ENCODE data around the gene CBLC. TPM values are rescaled to one million over a fixed set of nuclear protein-coding genes. Genes with fewer than 3 reads are reported as not detected.

The CBLC gene
- polyA plus RNA-seq, 1 donor from 2014 or later: not detected

DNA sequence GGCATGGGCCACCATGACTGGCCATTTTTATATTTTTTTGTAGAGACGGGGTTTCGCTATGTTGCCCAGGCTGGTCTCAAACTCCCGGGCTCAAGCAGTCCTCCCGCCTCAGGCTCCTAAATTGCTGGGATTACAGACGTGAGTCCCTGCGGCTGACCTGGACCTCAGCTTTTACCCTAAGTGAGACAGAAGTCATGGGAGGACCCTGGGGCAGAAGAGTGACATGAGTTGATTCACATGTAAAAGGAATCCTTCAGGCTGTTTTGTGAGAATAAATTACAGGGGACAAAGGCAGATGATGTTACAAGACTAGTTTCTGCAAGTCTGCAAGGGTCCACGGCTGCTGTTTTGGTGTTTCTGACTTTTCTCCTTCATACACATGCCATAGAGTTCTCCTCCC, 28.6 kb downstream of the CBLC start:
- Histone ChIP-seq H2AFZ (ENCODE audit: low read depth, low read length) (no peak overlapping the region), H3K27me3 (ENCODE audit: insufficient read depth, low read depth, low read length) (peaks cover 7% of the 10 kb centered on the region), H3K4me3 (ENCODE audit: low read length) (no peak overlapping the region), H3F3A (ENCODE audit: insufficient read depth, low read length, poor library complexity, severe bottlenecking) (no peaks in the 10 kb centered on the region), H3K4me2 (ENCODE audit: low read length) (no peak overlapping the region), H3K9me2 (ENCODE audit: insufficient read depth, low read length) (no peaks in the 10 kb centered on the region), H3K79me2 (replicated peaks; ENCODE audit: insufficient read depth, low read length) (no peaks in the 10 kb centered on the region), H3K36me3 (ENCODE audit: insufficient read depth, low read length) (no peaks in the 10 kb centered on the region), H4K20me1 (ENCODE audit: insufficient read depth) (no peaks in the 10 kb centered on the region), H3K9ac (ENCODE audit: low read length) (no peak overlapping the region), H3K9me3 (ENCODE audit: low read length) (no peaks in the 10 kb centered on the region), H3K27ac (ENCODE audit: low read length) (no peak overlapping the region)
- no peak for TF ChIP-seq POLR2AphosphoS5 (IDR thresholded peaks at IDR 0.05)
- TF ChIP-seq EP300 (conservative IDR thresholded peaks at IDR 0.05; ENCODE audit: poor library complexity, severe bottlenecking): no peak
- no peak for TF ChIP-seq SMC3 (conservative IDR thresholded peaks at IDR 0.05; ENCODE audit: poor library complexity)
- TF ChIP-seq, protein P1, sequence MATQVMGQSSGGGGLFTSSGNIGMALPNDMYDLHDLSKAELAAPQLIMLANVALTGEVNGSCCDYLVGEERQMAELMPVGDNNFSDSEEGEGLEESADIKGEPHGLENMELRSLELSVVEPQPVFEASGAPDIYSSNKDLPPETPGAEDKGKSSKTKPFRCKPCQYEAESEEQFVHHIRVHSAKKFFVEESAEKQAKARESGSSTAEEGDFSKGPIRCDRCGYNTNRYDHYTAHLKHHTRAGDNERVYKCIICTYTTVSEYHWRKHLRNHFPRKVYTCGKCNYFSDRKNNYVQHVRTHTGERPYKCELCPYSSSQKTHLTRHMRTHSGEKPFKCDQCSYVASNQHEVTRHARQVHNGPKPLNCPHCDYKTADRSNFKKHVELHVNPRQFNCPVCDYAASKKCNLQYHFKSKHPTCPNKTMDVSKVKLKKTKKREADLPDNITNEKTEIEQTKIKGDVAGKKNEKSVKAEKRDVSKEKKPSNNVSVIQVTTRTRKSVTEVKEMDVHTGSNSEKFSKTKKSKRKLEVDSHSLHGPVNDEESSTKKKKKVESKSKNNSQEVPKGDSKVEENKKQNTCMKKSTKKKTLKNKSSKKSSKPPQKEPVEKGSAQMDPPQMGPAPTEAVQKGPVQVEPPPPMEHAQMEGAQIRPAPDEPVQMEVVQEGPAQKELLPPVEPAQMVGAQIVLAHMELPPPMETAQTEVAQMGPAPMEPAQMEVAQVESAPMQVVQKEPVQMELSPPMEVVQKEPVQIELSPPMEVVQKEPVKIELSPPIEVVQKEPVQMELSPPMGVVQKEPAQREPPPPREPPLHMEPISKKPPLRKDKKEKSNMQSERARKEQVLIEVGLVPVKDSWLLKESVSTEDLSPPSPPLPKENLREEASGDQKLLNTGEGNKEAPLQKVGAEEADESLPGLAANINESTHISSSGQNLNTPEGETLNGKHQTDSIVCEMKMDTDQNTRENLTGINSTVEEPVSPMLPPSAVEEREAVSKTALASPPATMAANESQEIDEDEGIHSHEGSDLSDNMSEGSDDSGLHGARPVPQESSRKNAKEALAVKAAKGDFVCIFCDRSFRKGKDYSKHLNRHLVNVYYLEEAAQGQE (IDR thresholded peaks at IDR 0.05; ENCODE audit: borderline replicate concordance): no peak
- no peak for TF ChIP-seq RAD21 (conservative IDR thresholded peaks at IDR 0.05)
- no peak for TF ChIP-seq EZH2 (IDR thresholded peaks at IDR 0.05; ENCODE audit: borderline replicate concordance, insufficient read depth, low read length, poor library complexity, severe bottlenecking)
- TF ChIP-seq MXI1 (conservative IDR thresholded peaks at IDR 0.05; ENCODE audit: poor library complexity, severe bottlenecking): no peak
- no peak for TF ChIP-seq CTCF (IDR thresholded peaks at IDR 0.05; ENCODE audit: poor library complexity, severe bottlenecking)
- TF ChIP-seq TAF1 (IDR thresholded peaks at IDR 0.05; ENCODE audit: low read depth): no peak

- Histone ChIP-seq H3K9me2 (ENCODE audit: insufficient read depth, low read length) (no peaks in the 10 kb centered on the region), H3F3A (ENCODE audit: insufficient read depth, low read length, poor library complexity, severe bottlenecking) (no peaks in the 10 kb centered on the region), H3K9me3 (ENCODE audit: low read length) (no peaks in the 10 kb centered on the region), H3K79me2 (replicated peaks; ENCODE audit: insufficient read depth, low read length) (no peaks in the 10 kb centered on the region), H3K27me3 (ENCODE audit: insufficient read depth, low read depth, low read length) (peaks cover 7% of the 10 kb centered on the region), H3K36me3 (ENCODE audit: insufficient read depth, low read length) (no peaks in the 10 kb centered on the region), H3K4me3 (ENCODE audit: low read length) (no peak overlapping the region), H3K27ac (ENCODE audit: low read length) (no peak overlapping the region), H3K4me2 (ENCODE audit: low read length) (no peak overlapping the region), H4K20me1 (ENCODE audit: insufficient read depth) (no peaks in the 10 kb centered on the region), H2AFZ (ENCODE audit: low read depth, low read length) (no peak overlapping the region), H3K9ac (ENCODE audit: low read length) (no peak overlapping the region)
- TF ChIP-seq MXI1 (conservative IDR thresholded peaks at IDR 0.05; ENCODE audit: poor library complexity, severe bottlenecking): no peak
- no peak for TF ChIP-seq TAF1 (IDR thresholded peaks at IDR 0.05; ENCODE audit: low read depth)
- no peak for TF ChIP-seq RAD21 (conservative IDR thresholded peaks at IDR 0.05)
- no peak for TF ChIP-seq EZH2 (IDR thresholded peaks at IDR 0.05; ENCODE audit: borderline replicate concordance, insufficient read depth, low read length, poor library complexity, severe bottlenecking)
- no peak for TF ChIP-seq CTCF (IDR thresholded peaks at IDR 0.05; ENCODE audit: poor library complexity, severe bottlenecking)
- TF ChIP-seq EP300 (conservative IDR thresholded peaks at IDR 0.05; ENCODE audit: poor library complexity, severe bottlenecking): no peak
- TF ChIP-seq, protein P1 (IDR thresholded peaks at IDR 0.05; ENCODE audit: borderline replicate concordance): no peak
- TF ChIP-seq SMC3 (conservative IDR thresholded peaks at IDR 0.05; ENCODE audit: poor library complexity): no peak
- TF ChIP-seq POLR2AphosphoS5 (IDR thresholded peaks at IDR 0.05): no peak
Observed at GRCh38 chr19:44807162-44807561, 29.5 kb downstream of the CBLC start.

Measured in neural cell (in vitro differentiated cells).